ENCODE measurements around the gene ZNHIT1. TPM values are rescaled to one million over a fixed set of nuclear protein-coding genes. Genes with fewer than 3 reads are reported as not detected.

Gene ZNHIT1
- total and polyA plus RNA-seq, 5 donors from 2014 or later: 41.8 to 99.6 (median 76.8) TPM

GRCh38 chr7:101236292-101236835 lies 18.4 kb downstream of the ZNHIT1 start:
- Mint-ChIP-seq H3K9me3 (no peaks in the 10 kb centered on the region), H3K27me3 (no peaks in the 10 kb centered on the region), H3K27ac (no peak overlapping the region), H3K4me3 (no peak overlapping the region), H3K36me3 (peaks cover 6% of the 10 kb centered on the region), H3K4me1 (peaks cover 0 to 5% (median 0%) of the 10 kb centered on the region in 4 donors)
- no peak overlapping the region for H3K27ac ChIP-seq (ENCODE audit: insufficient read depth, low read length, poor library complexity, severe bottlenecking)
- H3K9me3 ChIP-seq (ENCODE audit: control insufficient read depth in 2 of 2, low read length in 2 of 2): no peaks in the 10 kb centered on the region
- no peak for DNase-seq
- peaks cover 24% of the 10 kb centered on the region for H3K36me3 ChIP-seq (ENCODE audit: control insufficient read depth, insufficient read depth, low read length)
- H3K27me3 ChIP-seq (ENCODE audit: control insufficient read depth, insufficient read depth, low read length): no peaks in the 10 kb centered on the region
- H3K4me3 ChIP-seq (ENCODE audit: low read depth, low read length): no peak overlapping the region
- ATAC-seq (ENCODE audit: low read depth in 2 of 2): no peak
- no peaks in the 10 kb centered on the region for H3K4me1 ChIP-seq (ENCODE audit: control insufficient read depth, insufficient read depth, low read length, poor library complexity, severe bottlenecking)

- Mint-ChIP-seq H3K27ac (peak within 1 kb of the TSS in 1 of 3 donors; percentile 87), H3K4me1 (peaks cover 0 to 7% (median 0%) of the 10 kb centered on the region in 4 donors), H3K9me3 (no peaks in the 10 kb centered on the region), H3K36me3 (peaks cover 6% of the 10 kb centered on the region), H3K4me3 (peak within 1 kb of the TSS in 1 of 4 donors; percentile 54), H3K27me3 (no peaks in the 10 kb centered on the region)
- Histone ChIP-seq H3K4me3 (ENCODE audit: low read depth, low read length) (no peak within 1 kb of the TSS), H3K27me3 (ENCODE audit: control insufficient read depth, insufficient read depth, low read length) (no peaks in the 10 kb centered on the region), H3K27ac (ENCODE audit: insufficient read depth, low read length, poor library complexity, severe bottlenecking) (no peak within 1 kb of the TSS), H3K9me3 (ENCODE audit: control insufficient read depth in 2 of 2, low read length in 2 of 2) (no peaks in the 10 kb centered on the region), H3K4me1 (ENCODE audit: control insufficient read depth, insufficient read depth, low read length, poor library complexity, severe bottlenecking) (no peaks in the 10 kb centered on the region), H3K36me3 (ENCODE audit: control insufficient read depth, insufficient read depth, low read length) (peaks cover 20% of the 10 kb centered on the region)
- DNase-seq: no peak
- ATAC-seq (ENCODE audit: low read depth in 2 of 2): no peak
Measured at GRCh38 chr7:101237206-101238067, 19.5 kb downstream of the ZNHIT1 start, which contains the start of gene CLDN15. TSS of gene CLDN15 (minus strand) at chr7:101237802. CDS start at chr7:101237581, 221 bp downstream.

- Histone ChIP-seq H3K4me1 (ENCODE audit: control insufficient read depth, insufficient read depth, low read length, poor library complexity, severe bottlenecking) (peaks cover 1% of the 10 kb centered on the region), H3K27ac (ENCODE audit: insufficient read depth, low read length, poor library complexity, severe bottlenecking) (no peak overlapping the region), H3K4me3 (ENCODE audit: low read depth, low read length) (no peak overlapping the region), H3K9me3 (ENCODE audit: control insufficient read depth in 2 of 2, low read length in 2 of 2) (no peaks in the 10 kb centered on the region), H3K36me3 (ENCODE audit: control insufficient read depth, insufficient read depth, low read length) (peaks cover 20% of the 10 kb centered on the region), H3K27me3 (ENCODE audit: control insufficient read depth, insufficient read depth, low read length) (no peaks in the 10 kb centered on the region)
- Mint-ChIP-seq H3K4me1 (peaks cover 0 to 14% (median under 1%) of the 10 kb centered on the region in 4 donors), H3K9me3 (no peaks in the 10 kb centered on the region), H3K27ac (no peak overlapping the region), H3K4me3 (no peak overlapping the region), H3K27me3 (no peaks in the 10 kb centered on the region), H3K36me3 (peaks cover 6% of the 10 kb centered on the region)
- DNase-seq: no peak
- ATAC-seq (ENCODE audit: low read depth in 2 of 2): no peak
Measured at GRCh38 chr7:101238226-101239182, 20.5 kb downstream of the ZNHIT1 start.

GRCh38 chr7:101239191-101239950 lies 21.4 kb downstream of the ZNHIT1 start:
- Histone ChIP-seq H3K4me1 (ENCODE audit: control insufficient read depth, insufficient read depth, low read length, poor library complexity, severe bottlenecking) (peaks cover 10% of the 10 kb centered on the region), H3K27me3 (ENCODE audit: control insufficient read depth, insufficient read depth, low read length) (no peaks in the 10 kb centered on the region), H3K4me3 (ENCODE audit: low read depth, low read length) (no peak overlapping the region), H3K9me3 (ENCODE audit: control insufficient read depth in 2 of 2, low read length in 2 of 2) (no peaks in the 10 kb centered on the region), H3K27ac (ENCODE audit: insufficient read depth, low read length, poor library complexity, severe bottlenecking) (no peak overlapping the region), H3K36me3 (ENCODE audit: control insufficient read depth, insufficient read depth, low read length) (peaks cover 20% of the 10 kb centered on the region)
- H3K36me3 Mint-ChIP-seq: peaks cover 6% of the 10 kb centered on the region
- ATAC-seq (ENCODE audit: low read depth in 2 of 2): no peak
- H3K4me1 Mint-ChIP-seq: peaks cover 0 to 20% (median 5%) of the 10 kb centered on the region in 4 donors
- H3K9me3 Mint-ChIP-seq: no peaks in the 10 kb centered on the region
- H3K27me3 Mint-ChIP-seq: no peaks in the 10 kb centered on the region
- no peak for DNase-seq
- H3K27ac Mint-ChIP-seq: no peak overlapping the region
- no peak overlapping the region for H3K4me3 Mint-ChIP-seq

- no peaks in the 10 kb centered on the region for H3K9me3 Mint-ChIP-seq
- Histone ChIP-seq H3K9me3 (ENCODE audit: control insufficient read depth in 2 of 2, low read length in 2 of 2) (no peaks in the 10 kb centered on the region), H3K4me3 (ENCODE audit: low read depth, low read length) (no peak overlapping the region), H3K36me3 (ENCODE audit: control insufficient read depth, insufficient read depth, low read length) (peaks cover 20% of the 10 kb centered on the region), H3K27ac (ENCODE audit: insufficient read depth, low read length, poor library complexity, severe bottlenecking) (no peak overlapping the region), H3K27me3 (ENCODE audit: control insufficient read depth, insufficient read depth, low read length) (no peaks in the 10 kb centered on the region), H3K4me1 (ENCODE audit: control insufficient read depth, insufficient read depth, low read length, poor library complexity, severe bottlenecking) (peaks cover 11% of the 10 kb centered on the region)
- peaks cover 0 to 22% (median 8%) of the 10 kb centered on the region in 4 donors for H3K4me1 Mint-ChIP-seq
- no peaks in the 10 kb centered on the region for H3K27me3 Mint-ChIP-seq
- DNase-seq (no peak), ATAC-seq (ENCODE audit: low read depth in 2 of 2) (no peak)
- H3K36me3 Mint-ChIP-seq: peaks cover 6% of the 10 kb centered on the region
- peak overlapping the region in 1 of 4 donors; percentile 21 for H3K4me3 Mint-ChIP-seq
- H3K27ac Mint-ChIP-seq: no peak overlapping the region
Measured at GRCh38 chr7:101239951-101240220, 21.9 kb downstream of the ZNHIT1 start.

GRCh38 chr7:101240226-101241014 lies 22.5 kb downstream of the ZNHIT1 start:
- Histone ChIP-seq H3K9me3 (ENCODE audit: control insufficient read depth in 2 of 2, low read length in 2 of 2) (no peaks in the 10 kb centered on the region), H3K27ac (ENCODE audit: insufficient read depth, low read length, poor library complexity, severe bottlenecking) (no peak overlapping the region), H3K36me3 (ENCODE audit: control insufficient read depth, insufficient read depth, low read length) (peaks cover 20% of the 10 kb centered on the region), H3K4me3 (ENCODE audit: low read depth, low read length) (no peak overlapping the region), H3K4me1 (ENCODE audit: control insufficient read depth, insufficient read depth, low read length, poor library complexity, severe bottlenecking) (peaks cover 16% of the 10 kb centered on the region), H3K27me3 (ENCODE audit: control insufficient read depth, insufficient read depth, low read length) (no peaks in the 10 kb centered on the region)
- peaks cover 6% of the 10 kb centered on the region for H3K36me3 Mint-ChIP-seq
- ATAC-seq (ENCODE audit: low read depth in 2 of 2) (no peak), DNase-seq (no peak)
- no peaks in the 10 kb centered on the region for H3K27me3 Mint-ChIP-seq
- H3K4me1 Mint-ChIP-seq: peaks cover 0 to 27% (median 10%) of the 10 kb centered on the region in 4 donors
- H3K27ac Mint-ChIP-seq: no peak overlapping the region
- no peaks in the 10 kb centered on the region for H3K9me3 Mint-ChIP-seq
- H3K4me3 Mint-ChIP-seq: peak overlapping the region in 1 of 4 donors; percentile 21

All from CD4-positive, CD25-positive, alpha-beta regulatory T cell (primary cell).